SK-N-MC (cell line): ENCODE results near the gene RTKN2.

Experiments
- DNase-seq: peaks from one replicate; pipeline ENCODE4 v3.0.0-alpha.2; 2011; ENCODE audit warnings: low read depth, low spot score
- H3K27ac ChIP-seq: fragments of 200-600 bp; sonication (generic); 2 replicates; pipeline ENCODE4 v1.5.1; 2016; ENCODE audit warnings: mixed run types
- H3K36me3 ChIP-seq: fragments of 200-600 bp; sonication (generic); 2 replicates; pipeline ENCODE4 v1.6.1; 2017; ENCODE audit warnings: antibody characterized with exemption, low read length, mixed read lengths; ENCODE audit not compliant: insufficient read depth
- H3K4me3 ChIP-seq: fragments of 200-600 bp; sonication (generic); 2 replicates; pipeline ENCODE4 v1.5.1; 2016
- H3K9ac ChIP-seq: fragments of 200-600 bp; sonication (generic); 2 replicates; pipeline ENCODE4 v1.8.0; 2017; ENCODE audit warnings: mixed run types, mixed read lengths; ENCODE audit not compliant: insufficient read length
- H3K9me3 ChIP-seq: fragments of 200-600 bp; sonication (generic); 2 replicates; pipeline ENCODE4 v1.6.1; 2017; ENCODE audit warnings: low read depth, mild to moderate bottlenecking, antibody characterized with exemption, low read length, moderate library complexity, mixed read lengths
- EZH2 ChIP-seq: fragments of 200-600 bp; sonication (generic); IDR thresholded peaks from one replicate; pipeline ENCODE4 v1.6.1; 2017; ENCODE audit warnings: antibody characterized with exemption
- FOXP2 ChIP-seq: optimal IDR thresholded peaks from 2 replicates; pipeline ENCODE3; 2011; ENCODE audit warnings: mild to moderate bottlenecking, moderate library complexity; ENCODE audit not compliant: insufficient read depth; ENCODE audit errors: extremely low read length, control extremely low read depth
- POLR2AphosphoS5 ChIP-seq: IDR thresholded peaks from 2 replicates; pipeline ENCODE4 v1.6.1; 2012; ENCODE audit warnings: mild to moderate bottlenecking, low read depth, low read length, borderline replicate concordance

Gene RTKN2

DNA sequence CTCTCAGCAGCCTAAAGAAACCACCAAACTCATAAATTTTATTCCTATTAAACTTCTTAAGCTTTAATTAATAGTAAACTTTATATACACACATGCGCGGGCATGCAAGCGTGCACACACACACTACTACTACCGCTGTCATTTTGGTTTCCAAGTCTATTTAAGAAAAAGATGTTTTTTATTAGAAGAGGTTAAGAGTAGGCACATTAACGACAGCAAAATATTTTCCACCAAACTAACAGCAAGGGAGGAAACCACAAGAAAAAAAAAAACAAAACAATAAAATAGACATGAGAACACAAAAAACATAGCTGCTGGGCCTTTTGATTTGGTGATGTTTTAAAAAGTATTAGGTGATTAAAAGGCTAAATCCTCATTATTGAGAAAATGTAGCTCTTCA lies 28.6 kb downstream of the RTKN2 start:
- TF ChIP-seq EZH2 (no peak), POLR2AphosphoS5 (no peak)
- Histone ChIP-seq H3K36me3 (no peaks in the 10 kb centered on the region), H3K27ac (peak overlapping the region; percentile 90), H3K9me3 (no peaks in the 10 kb centered on the region), H3K9ac (peak overlapping the region; percentile 53), H3K4me3 (peak overlapping the region; percentile 47; the same call in 1 of the 2 replicates)
- no peak for DNase-seq

DNA sequence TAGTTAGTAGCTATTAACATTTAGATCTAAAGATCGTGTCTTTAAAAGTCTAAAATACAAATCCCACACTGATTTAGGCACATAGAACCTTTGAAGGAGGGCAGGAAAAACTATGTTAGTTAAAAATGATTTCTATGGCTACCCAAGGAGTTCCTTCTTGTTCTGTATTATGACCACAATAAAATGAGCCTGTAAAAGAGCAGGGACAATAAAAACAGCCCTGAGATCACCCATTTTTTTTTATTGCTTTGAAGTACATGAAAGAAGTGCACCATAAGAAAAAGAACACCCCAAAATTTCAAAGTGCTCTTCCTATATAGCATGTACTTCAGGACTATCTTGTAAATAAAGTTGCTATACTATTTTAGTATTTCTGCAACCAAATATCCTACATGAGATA lies 29.8 kb downstream of the RTKN2 start:
- H3K27ac ChIP-seq: peak overlapping the region; percentile 91
- H3K9ac ChIP-seq: peak overlapping the region; percentile 20
- TF ChIP-seq FOXP2 (no peak), EZH2 (no peak), POLR2AphosphoS5 (no peak)
- H3K9me3 ChIP-seq: no peaks in the 10 kb centered on the region
- H3K36me3 ChIP-seq: no peaks in the 10 kb centered on the region
- DNase-seq: no peak
- H3K4me3 ChIP-seq: no peak overlapping the region

DNA sequence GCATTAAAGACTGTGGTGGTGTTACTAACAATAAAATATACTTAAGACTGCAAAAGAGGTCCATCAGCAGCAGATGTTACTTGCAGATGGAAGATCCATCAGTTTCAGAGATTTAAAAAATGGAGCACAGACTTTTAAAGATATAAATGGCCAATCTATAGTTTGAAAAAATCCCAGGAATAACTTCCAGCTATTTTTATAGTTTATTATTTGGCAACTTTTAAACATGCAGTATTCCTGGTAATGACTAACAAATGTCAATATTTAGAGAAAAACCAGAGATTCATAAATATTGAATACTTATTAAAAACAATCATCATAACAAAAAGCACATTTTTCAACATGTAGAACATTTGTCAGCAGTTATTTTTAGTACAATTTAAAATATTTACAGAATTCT lies 30.7 kb downstream of the RTKN2 start:
- Histone ChIP-seq H3K9me3 (no peaks in the 10 kb centered on the region), H3K27ac (peak overlapping the region; percentile 91), H3K9ac (no peak overlapping the region), H3K4me3 (peak overlapping the region; percentile 48; the same call in 1 of the 2 replicates), H3K36me3 (no peaks in the 10 kb centered on the region)
- TF ChIP-seq EZH2 (no peak), FOXP2 (no peak), POLR2AphosphoS5 (no peak)
- no peak for DNase-seq

DNA sequence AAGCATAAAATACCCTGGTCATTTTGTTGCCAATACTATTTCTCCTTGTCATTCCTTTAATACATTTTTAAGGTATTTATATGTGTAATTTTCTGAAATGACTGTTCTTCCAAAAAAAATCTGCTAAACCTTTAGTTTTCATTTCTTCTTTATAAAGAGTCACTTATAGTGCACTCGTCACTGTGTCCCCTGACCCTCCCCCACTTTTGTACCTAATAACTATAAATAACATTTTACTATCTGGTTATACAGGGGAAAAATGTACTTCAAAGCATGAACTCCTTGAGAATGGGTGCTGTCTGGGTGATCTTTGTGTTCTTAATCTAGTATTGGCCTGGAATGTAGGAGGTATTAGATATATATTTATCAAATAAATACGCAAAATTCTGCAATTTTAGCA lies 31.1 kb downstream of the RTKN2 start:
- DNase-seq: no peak
- no peak for TF ChIP-seq EZH2
- no peak for TF ChIP-seq POLR2AphosphoS5
- TF ChIP-seq FOXP2: no peak
- Histone ChIP-seq H3K27ac (peak overlapping the region; percentile 91), H3K9ac (no peak overlapping the region), H3K36me3 (no peaks in the 10 kb centered on the region), H3K4me3 (peak overlapping the region; percentile 48), H3K9me3 (no peaks in the 10 kb centered on the region)

DNA sequence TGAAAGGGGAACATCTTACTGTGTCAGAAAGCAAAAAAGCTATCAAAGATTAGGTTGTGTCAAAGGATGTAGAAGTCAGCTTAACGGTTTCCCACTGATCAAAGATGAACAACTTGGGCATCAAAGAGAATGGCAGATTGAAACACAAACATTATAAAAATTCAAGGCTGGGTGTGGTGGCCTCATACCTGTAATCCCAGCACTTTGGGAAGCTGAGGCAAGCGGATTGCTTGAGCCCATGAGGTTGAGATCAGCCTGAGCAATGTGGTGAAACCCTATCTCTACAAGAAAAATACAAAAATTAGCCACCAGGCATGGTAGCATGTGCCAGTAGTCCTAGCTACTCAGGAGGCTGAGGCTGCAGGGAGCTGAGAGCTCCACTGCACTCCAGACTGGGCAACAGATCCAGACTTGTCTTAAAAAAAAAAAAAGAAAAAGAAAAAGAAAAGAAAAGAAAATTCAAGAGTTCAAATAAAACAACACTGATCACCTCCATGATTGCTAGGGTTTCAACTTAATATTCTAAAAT lies 34.5 kb downstream of the RTKN2 start:
- Histone ChIP-seq H3K4me3 (no peak overlapping the region), H3K27ac (no peak overlapping the region), H3K9me3 (no peaks in the 10 kb centered on the region), H3K36me3 (no peaks in the 10 kb centered on the region), H3K9ac (no peak overlapping the region)
- no peak for DNase-seq
- no peak for TF ChIP-seq FOXP2
- no peak for TF ChIP-seq EZH2
- no peak for TF ChIP-seq POLR2AphosphoS5

DNA sequence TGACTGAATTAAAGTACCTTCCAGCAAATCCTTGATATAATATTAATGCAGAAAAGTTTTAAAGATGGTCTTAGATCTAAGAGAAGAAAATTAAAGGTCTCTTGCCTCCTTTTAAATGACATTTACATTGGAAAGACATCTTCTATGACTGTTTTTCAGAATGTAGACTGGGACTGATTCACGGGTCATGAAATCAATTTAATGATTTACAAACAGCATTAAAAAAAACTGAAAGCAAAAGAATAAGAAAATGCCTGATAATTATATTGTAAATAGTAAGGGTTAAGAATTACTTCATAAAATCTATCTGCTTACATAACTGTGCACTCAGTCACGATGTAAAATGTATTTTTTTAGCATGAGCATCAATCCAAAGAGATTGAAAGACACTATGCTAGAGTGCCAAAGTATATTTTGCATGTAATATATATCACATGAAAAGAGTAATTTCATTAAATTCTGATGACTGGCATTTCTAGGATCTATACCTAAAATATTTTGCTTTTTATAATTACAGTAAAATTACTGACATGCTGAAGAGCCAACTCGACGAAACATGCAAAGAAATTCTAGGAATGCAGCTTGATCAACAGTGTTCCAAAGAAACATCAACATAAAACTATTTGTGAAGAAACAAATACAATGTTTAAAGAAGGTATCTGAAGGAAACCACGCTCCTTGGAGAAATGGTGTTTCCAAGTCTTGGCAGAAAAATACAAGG lies 35.1 kb downstream of the RTKN2 start:
- no peak overlapping the region for H3K27ac ChIP-seq
- no peak for DNase-seq
- H3K9ac ChIP-seq: no peak overlapping the region
- H3K36me3 ChIP-seq: no peaks in the 10 kb centered on the region
- no peak overlapping the region for H3K4me3 ChIP-seq
- no peaks in the 10 kb centered on the region for H3K9me3 ChIP-seq
- TF ChIP-seq POLR2AphosphoS5: no peak
- TF ChIP-seq EZH2: no peak
- no peak for TF ChIP-seq FOXP2

DNA sequence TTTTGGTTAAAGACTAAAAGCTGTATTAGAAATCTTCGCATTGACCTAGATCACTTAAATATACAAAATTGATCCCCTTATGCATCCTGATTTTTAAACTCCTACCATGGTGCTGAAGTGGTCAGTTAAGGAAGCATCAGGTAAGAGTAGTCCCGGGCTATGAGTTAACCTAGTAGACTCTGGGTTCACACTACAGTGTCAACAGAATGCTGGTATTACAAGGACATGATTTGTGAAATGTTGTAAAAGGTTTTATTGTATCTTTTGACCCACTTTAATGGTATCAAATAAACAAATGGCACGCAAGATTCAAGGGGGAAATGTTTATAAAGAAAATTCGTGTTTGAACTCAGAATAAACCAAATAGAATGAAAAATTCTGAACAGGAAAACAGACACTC lies 36.8 kb downstream of the RTKN2 start:
- no peaks in the 10 kb centered on the region for H3K36me3 ChIP-seq
- DNase-seq: no peak
- no peak overlapping the region for H3K27ac ChIP-seq
- no peaks in the 10 kb centered on the region for H3K9me3 ChIP-seq
- H3K4me3 ChIP-seq: no peak overlapping the region
- no peak overlapping the region for H3K9ac ChIP-seq
- TF ChIP-seq POLR2AphosphoS5 (no peak), FOXP2 (no peak), EZH2 (no peak)

DNA sequence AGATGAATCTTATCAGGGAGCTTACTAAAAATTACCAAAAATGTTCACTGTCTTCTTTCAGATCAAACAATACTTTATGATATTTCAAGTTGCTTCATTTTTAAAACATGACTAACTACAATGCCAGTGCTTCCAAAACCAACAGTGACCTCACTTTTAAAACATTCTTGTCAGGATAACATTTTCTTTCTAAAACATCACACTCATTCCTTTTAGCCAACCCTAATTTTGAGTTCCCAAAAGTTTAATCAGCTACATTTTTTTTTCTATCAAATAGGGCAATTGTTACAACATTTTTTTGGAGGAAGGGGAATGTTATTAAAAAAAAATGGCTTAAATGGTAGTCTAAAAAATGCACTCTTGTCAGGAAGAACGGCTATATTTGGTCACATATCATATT lies 37.3 kb downstream of the RTKN2 start:
- Histone ChIP-seq H3K9me3 (no peaks in the 10 kb centered on the region), H3K4me3 (no peak overlapping the region), H3K9ac (no peak overlapping the region), H3K36me3 (no peaks in the 10 kb centered on the region), H3K27ac (no peak overlapping the region)
- DNase-seq: no peak
- TF ChIP-seq FOXP2: no peak
- no peak for TF ChIP-seq POLR2AphosphoS5
- no peak for TF ChIP-seq EZH2

DNA sequence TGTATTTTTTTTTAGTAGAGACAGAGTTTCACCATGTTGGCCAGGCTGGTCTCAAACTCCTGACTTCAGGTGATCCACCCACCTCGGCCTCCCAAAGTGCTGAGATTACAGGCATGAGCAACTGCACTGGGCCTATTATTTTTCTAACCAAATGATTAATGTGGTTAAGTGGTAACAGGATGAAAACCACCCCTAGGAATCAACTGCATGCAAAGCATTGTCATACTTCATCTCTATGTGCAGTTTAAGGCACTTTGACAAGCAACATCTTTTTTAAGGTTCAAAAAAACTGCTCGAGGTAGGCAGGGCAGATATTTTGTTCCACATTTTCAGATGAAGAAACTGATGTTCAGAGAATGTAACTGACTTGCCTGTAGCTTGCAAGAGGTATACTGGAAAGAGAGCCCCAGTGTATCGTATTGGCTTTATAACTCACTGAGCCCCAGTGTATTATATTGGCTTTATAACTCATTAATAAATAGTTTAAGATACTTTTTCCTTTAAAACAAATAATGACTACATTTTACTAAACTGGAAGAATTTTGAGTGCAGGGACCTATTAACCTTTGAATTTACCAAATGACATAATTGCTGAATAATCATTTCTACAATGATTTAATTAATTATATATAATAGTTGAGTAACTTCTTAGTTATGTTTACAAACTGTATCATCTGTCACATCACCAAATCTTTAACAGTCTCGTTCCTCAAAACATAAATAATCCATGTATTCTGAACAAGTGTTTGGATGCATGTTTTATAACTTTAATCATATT lies 38.1 kb downstream of the RTKN2 start:
- H3K9me3 ChIP-seq: no peaks in the 10 kb centered on the region
- H3K9ac ChIP-seq: no peak overlapping the region
- no peak overlapping the region for H3K27ac ChIP-seq
- no peak overlapping the region for H3K4me3 ChIP-seq
- no peaks in the 10 kb centered on the region for H3K36me3 ChIP-seq
- TF ChIP-seq EZH2 (no peak), POLR2AphosphoS5 (no peak), FOXP2 (no peak)
- DNase-seq: no peak

DNA sequence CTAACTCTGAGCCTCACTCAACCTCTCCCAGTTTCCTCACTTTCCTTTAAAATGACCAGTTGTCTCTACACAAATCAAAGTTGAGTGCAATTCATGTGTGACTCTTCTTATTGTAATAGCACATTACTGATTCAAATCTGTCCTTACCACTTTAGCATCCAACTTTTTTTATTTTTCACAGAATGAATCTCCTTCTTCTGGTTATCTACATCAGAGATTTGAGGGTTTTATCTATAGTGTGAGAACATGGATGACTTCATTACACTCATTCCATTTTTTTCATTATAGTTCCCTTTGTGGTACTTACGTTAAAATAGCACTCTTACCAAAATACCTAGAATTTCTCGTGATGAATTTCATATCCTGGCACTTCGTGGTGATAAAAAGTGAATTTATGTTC lies 43.3 kb downstream of the RTKN2 start:
- H3K27ac ChIP-seq: no peak overlapping the region
- DNase-seq: no peak
- H3K36me3 ChIP-seq: peaks cover 11% of the 10 kb centered on the region; the same call in 1 of the 2 replicates
- no peaks in the 10 kb centered on the region for H3K9me3 ChIP-seq
- H3K4me3 ChIP-seq: no peak overlapping the region
- TF ChIP-seq EZH2: no peak
- no peak for TF ChIP-seq FOXP2
- no peak for TF ChIP-seq POLR2AphosphoS5
- no peak overlapping the region for H3K9ac ChIP-seq
